HG03342 (cell line): ENCODE results near the gene ZFP2.

ENCODE experiments used
- ATAC-seq: cut with Tn5 transposase; IDR thresholded peaks from one replicate; pipeline ENCODE4 v1.9.1; 2021; ENCODE audit warnings: mild to moderate bottlenecking, moderate library complexity; ENCODE audit not compliant: unreplicated experiment

ZFP2 gene

DNA sequence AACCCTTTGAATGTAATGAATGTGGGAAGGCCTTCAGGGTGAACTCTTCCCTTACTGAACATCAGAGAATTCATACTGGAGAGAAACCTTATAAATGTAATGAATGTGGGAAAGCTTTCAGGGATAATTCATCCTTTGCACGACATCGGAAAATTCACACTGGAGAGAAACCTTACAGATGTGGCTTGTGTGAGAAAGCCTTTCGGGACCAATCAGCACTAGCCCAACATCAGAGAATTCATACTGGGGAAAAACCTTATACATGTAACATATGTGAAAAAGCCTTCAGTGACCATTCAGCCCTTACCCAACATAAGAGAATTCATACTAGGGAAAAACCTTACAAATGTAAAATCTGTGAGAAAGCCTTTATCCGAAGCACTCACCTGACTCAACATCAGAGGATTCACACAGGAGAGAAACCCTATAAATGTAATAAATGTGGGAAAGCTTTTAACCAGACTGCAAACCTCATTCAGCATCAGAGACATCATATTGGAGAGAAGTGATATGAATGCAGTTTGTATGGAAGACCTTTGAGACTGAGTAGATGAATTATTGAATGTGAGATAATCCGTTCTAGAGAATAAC, 69.8 kb downstream of the ZFP2 start:
- no peak for ATAC-seq

DNA sequence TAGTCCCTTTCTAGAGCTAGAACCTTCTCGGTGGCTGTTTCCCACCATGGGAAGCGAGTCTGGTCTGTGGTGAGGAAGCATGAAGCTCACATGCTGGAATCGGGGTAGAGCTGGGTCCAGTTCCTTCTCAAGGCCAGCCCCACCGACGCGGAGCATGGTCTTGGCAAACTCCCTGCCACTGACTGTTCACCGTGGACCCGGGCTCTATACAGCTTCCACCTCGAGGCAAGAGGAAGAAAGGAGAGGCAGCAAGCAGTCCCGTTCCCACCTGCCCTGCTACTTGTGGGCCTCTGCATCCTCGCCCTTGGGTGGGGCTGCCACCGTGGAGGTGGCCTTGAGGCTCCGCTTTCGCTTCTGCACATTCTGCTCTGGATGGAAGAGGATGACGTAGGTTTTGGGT, 85.7 kb downstream of the ZFP2 start:
- no peak for ATAC-seq
